Suprapubic skin (tissue), 4 donors: ENCODE results near the gene HSBP1. TPM values are rescaled to one million over a fixed set of nuclear protein-coding genes. Genes with fewer than 3 reads are reported as not detected.

Source experiments
- DNase-seq, 2 donors: peaks; one replicate each; pipeline ENCODE4 v3.0.0-alpha.2; 2019; ENCODE audit warnings: low spot score in 2 of 2
- H3K27ac ChIP-seq: fragments of 200-600 bp; sonication (generic); one replicate; pipeline ENCODE4 v1.5.1; 2019
- H3K27me3 ChIP-seq: fragments of 200-600 bp; sonication (generic); one replicate; pipeline ENCODE4 v1.5.1; 2019
- H3K36me3 ChIP-seq: fragments of 200-600 bp; sonication (generic); one replicate; pipeline ENCODE4 v1.5.1; 2019
- H3K4me1 ChIP-seq: fragments of 200-600 bp; sonication (generic); one replicate; pipeline ENCODE4 v1.5.1; 2019
- H3K4me3 ChIP-seq: fragments of 200-600 bp; sonication (generic); one replicate; pipeline ENCODE4 v1.5.1; 2019; ENCODE audit warnings: mild to moderate bottlenecking
- H3K9me3 ChIP-seq: fragments of 200-600 bp; sonication (generic); one replicate; pipeline ENCODE4 v1.5.1; 2019
- EP300 ChIP-seq: sonication (generic); formaldehyde crosslinking; IDR thresholded peaks from one replicate; pipeline ENCODE4 v1.6.1; 2017; ENCODE audit warnings: antibody characterized with exemption
- POLR2A ChIP-seq, 2 donors: fragments of 450-650 bp; IDR thresholded peaks; one replicate each; pipeline ENCODE4 v1.6.1; 2017; ENCODE audit warnings: antibody characterized with exemption in 2 of 2, mild to moderate bottlenecking in 2 of 2, moderate library complexity in 2 of 2
- POLR2AphosphoS5 ChIP-seq, 3 donors: sonication (generic); formaldehyde crosslinking; IDR thresholded peaks; one replicate each; pipeline ENCODE4 v1.6.1; 2017; ENCODE audit warnings: antibody characterized with exemption in 3 of 3
- WGBS: methylation state at CpG from one replicate; pipeline ENCODE4 v1.1.5; 2018; 5-methylcytosine and 5-hydroxymethylcytosine counted together
- total RNA-seq, 4 donors: library from RNA; depleted of rRNA; stranded (reverse); fragments of >200 nt; gene quantifications; one replicate each; pipeline ENCODE4 v1.1.0, GENCODE V29; 2016
- TF ChIP-seq, protein P1 (sequence below), 2 donors: fragments of 200-600 bp in 1 of 2; fragments of 450-650 bp in 1 of 2; sonication (generic) in 1 of 2; IDR thresholded peaks; one replicate each; pipeline ENCODE4 v1.5.1; 2016 to 2019; ENCODE audit warnings: antibody characterized with exemption in 2 of 2, mild to moderate bottlenecking in 1 of 2, moderate library complexity in 1 of 2

HSBP1 gene
- total RNA-seq, 4 donors from 2014 or later: 13.4 to 22.0 (median 17.2) TPM

- no peak overlapping the region for H3K27ac ChIP-seq
- WGBS: 52% methylated on average over 3 of the region's 3 CpGs
- no peaks in the 10 kb centered on the region for H3K9me3 ChIP-seq
- no peak for DNase-seq
- no peak overlapping the region for H3K4me3 ChIP-seq
- H3K4me1 ChIP-seq: no peaks in the 10 kb centered on the region
- no peaks in the 10 kb centered on the region for H3K36me3 ChIP-seq
- no peak for TF ChIP-seq EP300
- TF ChIP-seq POLR2AphosphoS5 (IDR thresholded peaks at IDR 0.05): no peak
- TF ChIP-seq, protein P1, sequence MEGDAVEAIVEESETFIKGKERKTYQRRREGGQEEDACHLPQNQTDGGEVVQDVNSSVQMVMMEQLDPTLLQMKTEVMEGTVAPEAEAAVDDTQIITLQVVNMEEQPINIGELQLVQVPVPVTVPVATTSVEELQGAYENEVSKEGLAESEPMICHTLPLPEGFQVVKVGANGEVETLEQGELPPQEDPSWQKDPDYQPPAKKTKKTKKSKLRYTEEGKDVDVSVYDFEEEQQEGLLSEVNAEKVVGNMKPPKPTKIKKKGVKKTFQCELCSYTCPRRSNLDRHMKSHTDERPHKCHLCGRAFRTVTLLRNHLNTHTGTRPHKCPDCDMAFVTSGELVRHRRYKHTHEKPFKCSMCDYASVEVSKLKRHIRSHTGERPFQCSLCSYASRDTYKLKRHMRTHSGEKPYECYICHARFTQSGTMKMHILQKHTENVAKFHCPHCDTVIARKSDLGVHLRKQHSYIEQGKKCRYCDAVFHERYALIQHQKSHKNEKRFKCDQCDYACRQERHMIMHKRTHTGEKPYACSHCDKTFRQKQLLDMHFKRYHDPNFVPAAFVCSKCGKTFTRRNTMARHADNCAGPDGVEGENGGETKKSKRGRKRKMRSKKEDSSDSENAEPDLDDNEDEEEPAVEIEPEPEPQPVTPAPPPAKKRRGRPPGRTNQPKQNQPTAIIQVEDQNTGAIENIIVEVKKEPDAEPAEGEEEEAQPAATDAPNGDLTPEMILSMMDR (IDR thresholded peaks at IDR 0.05): no peak
- no peak for TF ChIP-seq POLR2A (IDR thresholded peaks at IDR 0.05)
- H3K27me3 ChIP-seq: peaks cover 11% of the 10 kb centered on the region
Measured at GRCh38 chr16:83839561-83839960, 31.8 kb downstream of the HSBP1 start.

DNA sequence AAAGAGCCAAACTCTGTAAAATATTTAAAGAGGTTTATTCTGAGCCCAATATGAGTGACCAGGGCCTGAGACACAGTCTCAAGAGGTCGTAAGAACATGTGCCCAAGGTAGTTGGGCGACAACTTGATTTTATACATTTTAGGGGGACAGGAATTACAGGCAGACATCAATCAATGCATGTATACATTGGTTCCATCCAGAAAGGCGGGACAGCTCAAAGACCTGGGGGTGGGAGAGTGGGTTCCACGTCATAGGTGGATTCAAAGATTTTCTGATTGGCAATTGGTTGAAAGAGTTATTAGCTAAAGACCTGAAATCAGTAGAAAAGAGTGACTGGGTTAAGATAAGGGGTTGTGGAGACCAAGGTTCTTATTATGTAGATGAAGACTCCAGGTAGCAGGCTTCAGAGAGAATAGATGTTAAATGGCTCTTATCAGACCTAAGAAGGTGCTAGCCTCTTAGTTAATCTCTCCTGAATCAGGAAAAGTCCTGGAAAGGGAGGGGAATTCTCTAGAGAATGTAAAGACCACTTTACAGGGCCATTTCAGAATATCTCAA, 32.4 kb downstream of the HSBP1 start:
- no peak overlapping the region for H3K4me3 ChIP-seq
- peaks cover 11% of the 10 kb centered on the region for H3K27me3 ChIP-seq
- no peaks in the 10 kb centered on the region for H3K36me3 ChIP-seq
- no peak overlapping the region for H3K27ac ChIP-seq
- no peak for TF ChIP-seq POLR2A (IDR thresholded peaks at IDR 0.05)
- TF ChIP-seq POLR2AphosphoS5 (IDR thresholded peaks at IDR 0.05): no peak
- TF ChIP-seq, protein P1 (IDR thresholded peaks at IDR 0.05): no peak
- TF ChIP-seq EP300: no peak
- DNase-seq: peak in 1 of 2 donors; percentile 1
- no peaks in the 10 kb centered on the region for H3K9me3 ChIP-seq
- H3K4me1 ChIP-seq: no peaks in the 10 kb centered on the region
- WGBS: 90% methylated on average over 4 of the region's 4 CpGs

- 87% methylated on average over 7 of the region's 7 CpGs for WGBS
- H3K9me3 ChIP-seq: no peaks in the 10 kb centered on the region
- peak in 1 of 2 donors; percentile 2 for DNase-seq
- H3K4me1 ChIP-seq: no peaks in the 10 kb centered on the region
- H3K27ac ChIP-seq: no peak overlapping the region
- no peak for TF ChIP-seq POLR2A (IDR thresholded peaks at IDR 0.05)
- TF ChIP-seq EP300: no peak
- TF ChIP-seq, protein P1 (IDR thresholded peaks at IDR 0.05): no peak
- no peak for TF ChIP-seq POLR2AphosphoS5 (IDR thresholded peaks at IDR 0.05)
- peaks cover 11% of the 10 kb centered on the region for H3K27me3 ChIP-seq
- no peak overlapping the region for H3K4me3 ChIP-seq
- no peaks in the 10 kb centered on the region for H3K36me3 ChIP-seq
Measured at GRCh38 chr16:83842291-83842690, 34.5 kb downstream of the HSBP1 start.

DNA sequence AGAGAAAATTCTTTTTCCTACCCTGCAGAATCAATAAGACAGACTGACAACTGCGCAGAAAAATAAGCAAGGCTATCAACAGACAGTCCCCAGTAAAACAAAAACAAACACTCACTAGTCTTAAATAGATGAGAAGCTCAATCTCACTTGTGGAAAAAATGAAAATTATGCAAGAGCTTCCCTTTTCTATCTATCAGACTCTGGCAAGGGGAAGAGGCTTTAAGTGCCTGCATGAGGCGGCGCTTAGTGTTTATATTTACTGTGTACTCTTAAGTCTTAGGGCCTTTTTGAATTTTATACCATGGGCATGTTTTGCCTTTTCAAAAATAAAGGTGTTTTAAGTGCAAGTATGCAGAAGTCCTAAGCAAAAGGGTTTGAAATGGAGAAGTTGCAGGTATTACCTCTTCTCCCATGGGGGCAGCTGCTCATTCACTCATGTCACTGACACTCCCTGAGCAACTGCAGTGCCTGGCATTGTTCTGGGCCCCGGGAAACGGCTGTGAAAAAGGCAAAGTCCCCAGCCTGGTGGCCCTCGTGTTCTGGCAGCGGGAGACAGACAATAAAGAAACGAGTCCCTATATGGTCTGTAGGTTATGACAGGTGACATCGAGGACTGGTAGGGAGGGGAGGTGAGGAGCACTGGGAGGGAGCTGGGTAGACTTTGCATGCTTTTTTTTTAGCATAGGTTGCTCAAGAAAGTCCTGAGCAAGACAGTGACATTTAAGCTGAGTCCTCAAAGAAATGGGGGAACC, 35.2 kb downstream of the HSBP1 start:
- H3K27me3 ChIP-seq: peaks cover 5% of the 10 kb centered on the region
- peak in 1 of 2 donors; percentile 24 for DNase-seq
- H3K27ac ChIP-seq: no peak overlapping the region
- H3K9me3 ChIP-seq: no peaks in the 10 kb centered on the region
- TF ChIP-seq POLR2A (IDR thresholded peaks at IDR 0.05): no peak
- no peak for TF ChIP-seq EP300
- no peak for TF ChIP-seq POLR2AphosphoS5 (IDR thresholded peaks at IDR 0.05)
- TF ChIP-seq, protein P1 (IDR thresholded peaks at IDR 0.05): no peak
- H3K4me3 ChIP-seq: no peak overlapping the region
- H3K36me3 ChIP-seq: no peaks in the 10 kb centered on the region
- H3K4me1 ChIP-seq: no peaks in the 10 kb centered on the region
- 69% methylated on average over 9 of the region's 9 CpGs for WGBS

DNA sequence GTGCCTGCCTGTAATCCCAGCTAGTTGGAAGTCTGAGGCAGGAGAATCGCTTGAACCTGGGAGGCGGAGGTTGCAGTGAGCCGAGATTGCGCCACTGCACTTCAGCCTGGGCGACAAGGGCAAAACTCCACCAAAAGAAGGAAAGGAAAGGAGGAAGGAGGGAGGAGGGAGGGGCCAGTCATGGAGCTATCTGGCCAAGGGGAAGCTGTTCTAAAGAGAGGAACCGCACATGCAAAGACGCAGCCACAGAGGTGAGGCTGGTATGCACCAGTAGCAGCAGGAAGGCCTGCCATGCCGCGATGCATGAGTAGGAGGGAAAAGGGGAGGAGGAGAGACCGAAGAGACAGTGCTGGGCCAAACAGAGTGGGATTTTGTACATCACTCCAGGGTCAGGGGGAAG, 35.9 kb downstream of the HSBP1 start:
- no peaks in the 10 kb centered on the region for H3K27me3 ChIP-seq
- H3K36me3 ChIP-seq: no peaks in the 10 kb centered on the region
- H3K9me3 ChIP-seq: no peaks in the 10 kb centered on the region
- no peak overlapping the region for H3K27ac ChIP-seq
- DNase-seq: no peak
- 70% methylated on average over 10 of the region's 10 CpGs for WGBS
- H3K4me1 ChIP-seq: no peaks in the 10 kb centered on the region
- TF ChIP-seq POLR2AphosphoS5 (IDR thresholded peaks at IDR 0.05) (no peak), EP300 (no peak), POLR2A (IDR thresholded peaks at IDR 0.05) (no peak)
- TF ChIP-seq, protein P1 (IDR thresholded peaks at IDR 0.05): no peak
- H3K4me3 ChIP-seq: no peak overlapping the region
